ENCODE measurements around the gene HNF4A.

The HNF4A gene

DNA sequence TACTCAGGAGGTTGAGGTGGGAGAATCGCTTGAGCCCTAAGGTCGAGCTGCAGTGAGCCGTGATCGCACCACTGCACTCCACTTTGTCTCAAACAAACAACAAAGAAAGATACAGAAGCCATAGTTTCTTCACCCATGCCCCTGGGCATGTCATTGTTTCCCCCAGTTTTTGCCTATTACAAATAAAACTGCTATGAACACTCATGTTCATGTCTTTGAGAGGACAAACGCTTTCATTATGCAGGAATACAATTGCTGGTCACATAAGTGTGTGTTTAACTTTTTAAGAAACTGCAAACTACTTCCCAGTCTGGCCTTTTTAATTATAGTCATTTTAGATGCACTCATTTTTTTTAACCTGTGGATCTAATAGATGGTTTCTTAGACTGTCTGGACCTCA is 108.0 kb downstream of the HNF4A start:
- ATAC-seq (ENCODE audit: low read depth), result no peak
- Histone ChIP-seq H3K27me3 (ENCODE audit: insufficient read depth, poor library complexity, severe bottlenecking) (no peaks in the 10 kb centered on the region), H3K27ac (ENCODE audit: poor library complexity, severe bottlenecking) (no peak overlapping the region), H3K36me3 (ENCODE audit: low read depth) (no peaks in the 10 kb centered on the region), H3K4me1 (ENCODE audit: insufficient read depth, poor library complexity, severe bottlenecking) (no peaks in the 10 kb centered on the region), H3K4me3 (ENCODE audit: severe bottlenecking) (no peak overlapping the region), H3K9me3 (ENCODE audit: severe bottlenecking) (no peaks in the 10 kb centered on the region)
- TF ChIP-seq, protein P1, sequence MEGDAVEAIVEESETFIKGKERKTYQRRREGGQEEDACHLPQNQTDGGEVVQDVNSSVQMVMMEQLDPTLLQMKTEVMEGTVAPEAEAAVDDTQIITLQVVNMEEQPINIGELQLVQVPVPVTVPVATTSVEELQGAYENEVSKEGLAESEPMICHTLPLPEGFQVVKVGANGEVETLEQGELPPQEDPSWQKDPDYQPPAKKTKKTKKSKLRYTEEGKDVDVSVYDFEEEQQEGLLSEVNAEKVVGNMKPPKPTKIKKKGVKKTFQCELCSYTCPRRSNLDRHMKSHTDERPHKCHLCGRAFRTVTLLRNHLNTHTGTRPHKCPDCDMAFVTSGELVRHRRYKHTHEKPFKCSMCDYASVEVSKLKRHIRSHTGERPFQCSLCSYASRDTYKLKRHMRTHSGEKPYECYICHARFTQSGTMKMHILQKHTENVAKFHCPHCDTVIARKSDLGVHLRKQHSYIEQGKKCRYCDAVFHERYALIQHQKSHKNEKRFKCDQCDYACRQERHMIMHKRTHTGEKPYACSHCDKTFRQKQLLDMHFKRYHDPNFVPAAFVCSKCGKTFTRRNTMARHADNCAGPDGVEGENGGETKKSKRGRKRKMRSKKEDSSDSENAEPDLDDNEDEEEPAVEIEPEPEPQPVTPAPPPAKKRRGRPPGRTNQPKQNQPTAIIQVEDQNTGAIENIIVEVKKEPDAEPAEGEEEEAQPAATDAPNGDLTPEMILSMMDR (IDR thresholded peaks at IDR 0.05; ENCODE audit: poor library complexity, severe bottlenecking), result no peak
- no peak for DNase-seq (ENCODE audit: low spot score)

- H3K27ac ChIP-seq (ENCODE audit: poor library complexity, severe bottlenecking), result no peak overlapping the region
- H3K4me3 ChIP-seq (ENCODE audit: severe bottlenecking), result no peak overlapping the region
- TF ChIP-seq, protein P1 (IDR thresholded peaks at IDR 0.05; ENCODE audit: poor library complexity, severe bottlenecking), result no peak
Observed at GRCh38 chr20:44464514-44464913, 109.0 kb downstream of the HNF4A start.

DNA sequence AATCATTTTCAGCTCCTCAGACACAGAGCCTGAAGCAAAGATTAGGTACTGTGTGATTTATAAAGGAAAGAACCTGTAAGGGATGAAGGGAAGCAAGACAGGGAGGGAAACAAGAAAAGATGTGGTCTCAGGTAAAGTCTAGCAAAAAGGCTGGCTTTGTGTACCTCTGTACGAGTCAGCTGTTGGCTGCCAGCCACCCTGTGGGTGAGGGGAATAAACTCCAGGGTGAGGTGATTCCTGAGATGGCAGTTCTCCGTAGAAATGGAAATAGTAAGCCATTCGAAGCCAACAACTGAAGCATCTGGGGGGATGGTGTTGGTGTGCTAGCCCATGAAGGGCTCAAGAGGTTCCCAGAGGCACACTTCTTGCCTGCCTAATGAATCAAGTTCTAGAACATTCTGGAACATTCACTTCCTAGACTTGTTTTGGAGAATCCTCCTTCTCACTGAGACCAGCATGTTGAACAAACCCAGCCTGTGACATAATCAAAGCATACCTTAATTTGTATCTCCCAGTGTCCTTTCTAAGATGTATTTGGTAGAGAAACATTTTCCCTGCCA is 109.6 kb downstream of the HNF4A start:
- H3K27ac ChIP-seq (ENCODE audit: poor library complexity, severe bottlenecking), result no peak overlapping the region
- H3K27me3 ChIP-seq (ENCODE audit: insufficient read depth, poor library complexity, severe bottlenecking), result no peaks in the 10 kb centered on the region
- no peaks in the 10 kb centered on the region for H3K9me3 ChIP-seq (ENCODE audit: severe bottlenecking)
- H3K36me3 ChIP-seq (ENCODE audit: low read depth), result no peaks in the 10 kb centered on the region
- no peaks in the 10 kb centered on the region for H3K4me1 ChIP-seq (ENCODE audit: insufficient read depth, poor library complexity, severe bottlenecking)
- ATAC-seq (ENCODE audit: low read depth), result peak; percentile 39; the same call in 1 of the 3 replicates
- TF ChIP-seq, protein P1 (IDR thresholded peaks at IDR 0.05; ENCODE audit: poor library complexity, severe bottlenecking), result no peak
- H3K4me3 ChIP-seq (ENCODE audit: severe bottlenecking), result no peak overlapping the region
- no peak for DNase-seq (ENCODE audit: low spot score)

More at GRCh38 chr20:44464514-44464913, 109.0 kb downstream of the HNF4A start:
- ATAC-seq (ENCODE audit: low read depth) (0 out of 3 replicates have a peak, but pooled peaks have one; percentile 14), DNase-seq (ENCODE audit: low spot score) (no peak)
- H3K4me1 ChIP-seq (ENCODE audit: insufficient read depth, poor library complexity, severe bottlenecking), result no peaks in the 10 kb centered on the region
- no peaks in the 10 kb centered on the region for H3K27me3 ChIP-seq (ENCODE audit: insufficient read depth, poor library complexity, severe bottlenecking)
- H3K9me3 ChIP-seq (ENCODE audit: severe bottlenecking), result no peaks in the 10 kb centered on the region
- H3K36me3 ChIP-seq (ENCODE audit: low read depth), result no peaks in the 10 kb centered on the region

GRCh38 chr20:44467289-44467883 is 111.9 kb downstream of the HNF4A start:
- Histone ChIP-seq H3K4me3 (ENCODE audit: severe bottlenecking) (no peak overlapping the region), H3K9me3 (ENCODE audit: severe bottlenecking) (no peaks in the 10 kb centered on the region), H3K27me3 (ENCODE audit: insufficient read depth, poor library complexity, severe bottlenecking) (no peaks in the 10 kb centered on the region), H3K27ac (ENCODE audit: poor library complexity, severe bottlenecking) (no peak overlapping the region), H3K36me3 (ENCODE audit: low read depth) (no peaks in the 10 kb centered on the region), H3K4me1 (ENCODE audit: insufficient read depth, poor library complexity, severe bottlenecking) (no peaks in the 10 kb centered on the region)
- TF ChIP-seq, protein P1 (IDR thresholded peaks at IDR 0.05; ENCODE audit: poor library complexity, severe bottlenecking), result no peak
- ATAC-seq (ENCODE audit: low read depth) (no peak), DNase-seq (ENCODE audit: low spot score) (no peak)
